K562 (cell line): ENCODE results near the gene LTBP4. TPM values are rescaled to one million over a fixed set of nuclear protein-coding genes. Genes with fewer than 3 reads are reported as not detected.

ENCODE experiments used
- BACH1 ChIP-seq: fragments of 200-800 bp; sonication (Bioruptor generic); IDR thresholded peaks from 2 replicates; pipeline ENCODE4 v1.6.1; 2016; ENCODE audit warnings: missing genetic modification characterization, missing compliant biosample characterization
- CHD7 ChIP-seq: fragments of 200-600 bp; sonication (generic); IDR thresholded peaks from one replicate; pipeline ENCODE4 v1.6.1; 2012; ENCODE audit warnings: mild to moderate bottlenecking, low read depth, low read length, inconsistent platforms
- CREM ChIP-seq: IDR thresholded peaks from 2 replicates; pipeline ENCODE4 v1.6.1; 2014; ENCODE audit warnings: antibody characterized with exemption, low read depth
- EGR1 ChIP-seq: fragments of 450-650 bp; conservative IDR thresholded peaks from 2 replicates; pipeline ENCODE4 v1.6.1; 2017; ENCODE audit warnings: mild to moderate bottlenecking
- MTA3 ChIP-seq: fragments of 450-650 bp; formaldehyde crosslinking; IDR thresholded peaks from 2 replicates; pipeline ENCODE4 v1.6.1; 2017; ENCODE audit warnings: mild to moderate bottlenecking, borderline replicate concordance
- NR3C1 ChIP-seq: sonication (generic); formaldehyde crosslinking; IDR thresholded peaks from 2 replicates; pipeline ENCODE4 v1.8.1; 2022; ENCODE audit warnings: missing genetic modification reagents
- PTTG1 ChIP-seq: fragments of 450-650 bp; IDR thresholded peaks from 2 replicates; pipeline ENCODE4 v1.6.1; 2016; ENCODE audit warnings: low read depth, mild to moderate bottlenecking, missing genetic modification characterization, missing compliant biosample characterization
- SRSF9 ChIP-seq: fragments of 200-400 bp; formaldehyde crosslinking; IDR thresholded peaks from 2 replicates; pipeline ENCODE4 v1.6.1; 2017; ENCODE audit warnings: low read depth, low read length, borderline replicate concordance
- TCF15 ChIP-seq: fragments of 250-450 bp; sonication (Bioruptor Pico); IDR thresholded peaks from 2 replicates; pipeline ENCODE4 v1.8.0; 2022; ENCODE audit warnings: moderate library complexity, mild to moderate bottlenecking, inconsistent platforms
- THRB ChIP-seq: fragments of 450-650 bp; formaldehyde crosslinking; conservative IDR thresholded peaks from 2 replicates; pipeline ENCODE4 v1.4.0; 2022; ENCODE audit warnings: mild to moderate bottlenecking, missing genetic modification characterization
- TSHZ1 ChIP-seq: fragments of 250-450 bp; sonication (Bioruptor Pico); IDR thresholded peaks from 2 replicates; pipeline ENCODE4 v1.4.0; 2020; ENCODE audit warnings: mild to moderate bottlenecking, moderate library complexity
- polyA plus RNA-seq, 8 experiments: library from polyadenylated mRNA; depleted of rRNA in 4 of 8; stranded (reverse) in 5 of 8; unstranded in 3 of 8; fragments of >200 nt; fragmentation: Nextera tagmentation in 2 of 8; fragmentation: Illumina TruSeq in 1 of 8; extraction: Ambion mirVana in 2 of 8; extraction: Trizol in 1 of 8; gene quantifications; 2 replicates each; pipeline versions ENCODE4 v1.2.1 to v1.2.3, GENCODE V29; 2011 to 2014; ENCODE audit warnings: inconsistent platforms in 1 of 8, missing spikeins in 1 of 8
- total RNA-seq, 7 experiments: library from RNA; depleted of rRNA in 6 of 7; stranded (reverse); fragments of >200 nt in 6 of 7; fragmentation: Illumina TruSeq in 2 of 7; extraction: Trizol in 2 of 7; gene quantifications; 2 replicates each; pipeline versions ENCODE4 v1.2.1 to v1.2.3, GENCODE V29; 2011 to 2021; ENCODE audit warnings: low replicate concordance in 1 of 7

The LTBP4 gene
- total and polyA plus RNA-seq, 9 of the 15 experiments (the other 6 are each of a cell fraction or from before 2014, with no cell fraction given), result 0.35 to 160 (median 31.6) TPM

- TF ChIP-seq CHD7 (no peak), EGR1 (peak; percentile 45), TCF15 (CRISPR knock-in tag) (no peak), TSHZ1 (no peak), SRSF9 (no peak), NR3C1 (CRISPR knock-in tag) (0 out of 2 replicates have a peak, but pooled peaks have one; percentile 68), PTTG1 (tag) (no peak), THRB (CRISPR knock-in tag) (no peak), MTA3 (no peak), BACH1 (tag) (no peak), CREM (no peak)
Observed at GRCh38 chr19:40596608-40597328, 4.4 kb upstream of the LTBP4 start (continued).
